HL-60/S4 treated with phorbol 12-myristate 13-acetate at 8.2 ng/mL for 4 days and 3 days (cell line): ENCODE data around the gene PRKAR2A.

Experiments used
- in situ Hi-C: fragments of 300-500 bp; cut with MboI; formaldehyde crosslinking; loops from 2 replicates; pipeline ENCODE4 v1.15.0; 2022; ENCODE audit warnings: low sequenced_read_pairs

The PRKAR2A gene

GRCh38 chr3:48847504-48848423 lies at the start of gene PRKAR2A:
PRKAR2A (minus strand) TSS chr3:48847874; CDS start chr3:48847596, 278 bp downstream.
- in situ Hi-C loops: no loop called here

- in situ Hi-C loops: no loop called here
Measured at GRCh38 chr3:48896936-48897335, 49.3 kb upstream of the PRKAR2A start.

- in situ Hi-C loops: no loop called here
Measured at GRCh38 chr3:48894516-48894915, 46.8 kb upstream of the PRKAR2A start.

- in situ Hi-C loops: no loop called here
Measured at GRCh38 chr3:48891606-48892005, 43.9 kb upstream of the PRKAR2A start.

GRCh38 chr3:48885753-48886152 lies 38.1 kb upstream of the PRKAR2A start:
- in situ Hi-C loops: no loop called here

- in situ Hi-C loops: no loop called here
Measured at GRCh38 chr3:48881652-48882114, 34.0 kb upstream of the PRKAR2A start.

GRCh38 chr3:48881006-48881405 lies 33.3 kb upstream of the PRKAR2A start:
- in situ Hi-C loops: no loop called here

- in situ Hi-C loops: no loop called here
Measured at GRCh38 chr3:48879994-48880377, 32.3 kb upstream of the PRKAR2A start.

- in situ Hi-C loops: no loop called here
Measured at GRCh38 chr3:48879307-48879993, 31.8 kb upstream of the PRKAR2A start.

GRCh38 chr3:48877671-48878070 lies 30.0 kb upstream of the PRKAR2A start:
- in situ Hi-C loops: no loop called here

GRCh38 chr3:48863122-48863521 lies 15.4 kb upstream of the PRKAR2A start:
- in situ Hi-C loops: no loop called here

- in situ Hi-C loops: no loop called here
Measured at GRCh38 chr3:48859206-48859605, 11.5 kb upstream of the PRKAR2A start.

GRCh38 chr3:48858709-48859108 lies 11.0 kb upstream of the PRKAR2A start:
- in situ Hi-C loops: no loop called here

- in situ Hi-C loops: no loop called here
Measured at GRCh38 chr3:48857641-48858040, 10.0 kb upstream of the PRKAR2A start.

- in situ Hi-C loops: no loop called here
Measured at GRCh38 chr3:48856469-48856868, 8.8 kb upstream of the PRKAR2A start.

- in situ Hi-C loops: no loop called here
Measured at GRCh38 chr3:48855681-48856447, 8.2 kb upstream of the PRKAR2A start.

GRCh38 chr3:48852151-48852550 lies 4.5 kb upstream of the PRKAR2A start:
- in situ Hi-C loops: no loop called here

- in situ Hi-C loops: no loop called here
Measured at GRCh38 chr3:48851407-48851806, 3.7 kb upstream of the PRKAR2A start.

GRCh38 chr3:48848816-48849515 lies 1.3 kb upstream of the PRKAR2A start:
- in situ Hi-C loops: no loop called here

GRCh38 chr3:48847053-48847503 lies 596 bp downstream of the PRKAR2A start:
- in situ Hi-C loops: no loop called here

GRCh38 chr3:48845170-48845569 lies 2.5 kb downstream of the PRKAR2A start:
- in situ Hi-C loops: no loop called here
